Activated CD4-positive, alpha-beta T cell treated with anti-CD3 and anti-CD28 coated beads for 24 hours (primary cell): ENCODE data around the gene RAMACL.

Experiments used
- DNase-seq, 2 donors: peaks; one replicate each; pipeline ENCODE4 v3.0.0-alpha.2; 2020; ENCODE audit warnings: low read depth in 2 of 2

The RAMACL gene

GRCh38 chr6:166533205-166533824, 53.2 kb downstream of the RAMACL start:
- no peak for DNase-seq
